HCT116 (cell line): Measurements from ENCODE around the gene ACSBG1. TPM values are rescaled to one million over a fixed set of nuclear protein-coding genes. Genes with fewer than 3 reads are reported as not detected.

Experiments
- ATAC-seq: fragments of 200-7000 bp; cut with Tn5 transposase; 2 replicates; pipeline ENCODE4 v1.9.1; 2020; ENCODE audit warnings: mild to moderate bottlenecking, moderate library complexity
- BruUV-seq: library from RNA; stranded (reverse); fragments of 400-500 nt; replicated peaks from 2 replicates; lab custom pipeline; 2021; lab: Mats Ljungman, UMichigan
- CTCF ChIA-PET: fragments of 300-600 bp; sonication (Branson Sonifier 250); formaldehyde crosslinking; loops from one replicate; lab custom pipeline; 2021; ENCODE audit warnings: antibody characterized with exemption; lab: Charles Lee
- POLR2A ChIA-PET: fragments of 300-600, 350-600 bp; sonication (Branson Sonifier 250); formaldehyde crosslinking; loops from one replicate; lab custom pipeline; 2021; ENCODE audit warnings: antibody characterized with exemption; lab: Charles Lee
- RAD21 ChIA-PET, 2 experiments: fragments of 300-600 bp; sonication (Branson Sonifier 250); formaldehyde crosslinking; loops; one replicate each; lab custom pipeline; 2023; ENCODE audit warnings: low total read pairs in 2 of 2; ENCODE audit not compliant: uncharacterized antibody in 2 of 2, unreplicated experiment in 2 of 2, low non-redundant PET in 1 of 2; lab: Charles Lee
- DNase-seq: peaks from one replicate; pipeline ENCODE4 v3.0.0-alpha.2; 2010; ENCODE audit warnings: low read depth, low spot score
- H2AFZ ChIP-seq: fragments of 200-600 bp; shearing (Covaris generic), sonication (generic); 2 replicates; pipeline ENCODE4 v1.6.1; 2017; ENCODE audit warnings: low read depth, mixed run types, mixed read lengths, antibody characterized with exemption, low read length; ENCODE audit not compliant: poor library complexity, severe bottlenecking
- H3K27ac ChIP-seq: 2 replicates; pipeline ENCODE4 v1.5.1; 2012; ENCODE audit warnings: low read depth, low read length
- H3K27me3 ChIP-seq: fragments of 200-600 bp; sonication (generic); 2 replicates; pipeline ENCODE4 v1.6.1; 2016; ENCODE audit warnings: mixed run types, low read length, mixed read lengths; ENCODE audit not compliant: insufficient read depth
- H3K36me3 ChIP-seq, 2 experiments: fragments of 200-500 bp in 1 of 2; fragments of 200-600 bp in 1 of 2; sonication (Bioruptor generic) in 1 of 2; sonication (generic) in 1 of 2; 2 replicates each; pipeline versions ENCODE4 v1.5.1 to v1.6.1; 2014 to 2016; ENCODE audit warnings: low read length in 2 of 2, inconsistent platforms in 1 of 2, mixed read lengths in 1 of 2, mixed run types in 1 of 2; ENCODE audit not compliant: insufficient read depth in 2 of 2, control insufficient read depth in 1 of 2
- H3K4me1 ChIP-seq, 2 experiments: fragments of 200-600 bp in 1 of 2; sonication (generic) in 1 of 2; 2 replicates each; pipeline versions ENCODE4 v1.5.1 to v1.6.1; 2012 to 2017; ENCODE audit warnings: low read length in 2 of 2, inconsistent platforms in 1 of 2, mild to moderate bottlenecking in 1 of 2, mixed read lengths in 1 of 2, mixed run types in 1 of 2, moderate library complexity in 1 of 2; ENCODE audit not compliant: insufficient read depth in 2 of 2, control insufficient read depth in 1 of 2
- H3K4me2 ChIP-seq: fragments of 200-600 bp; sonication (generic); 2 replicates; pipeline ENCODE4 v1.6.1; 2017; ENCODE audit warnings: mixed run types, low read length, mixed read lengths
- H3K4me3 ChIP-seq, 2 experiments: fragments of 200-600 bp in 1 of 2; sonication (generic) in 1 of 2; replicated peaks in 1 of 2; 2 replicates each; pipeline ENCODE4 v1.5.1; 2011 to 2016; ENCODE audit warnings: low read length in 2 of 2, control low read depth in 1 of 2, low read depth in 1 of 2, mild to moderate bottlenecking in 1 of 2, mixed read lengths in 1 of 2, mixed run types in 1 of 2
- H3K79me2 ChIP-seq: fragments of 200-600 bp; sonication (generic); 2 replicates; pipeline ENCODE4 v1.6.1; 2017; ENCODE audit warnings: mild to moderate bottlenecking, mixed run types, low read length, moderate library complexity, mixed read lengths; ENCODE audit not compliant: insufficient read depth
- H3K9ac ChIP-seq: fragments of 200-600 bp; sonication (generic); 2 replicates; pipeline ENCODE4 v1.6.1; 2016; ENCODE audit warnings: low read length, mixed read lengths
- H3K9me2 ChIP-seq: fragments of 200-600 bp; sonication (generic), shearing (Covaris generic); 2 replicates; pipeline ENCODE4 v1.6.1; 2017; ENCODE audit warnings: mixed run types, mild to moderate bottlenecking, moderate library complexity; ENCODE audit not compliant: insufficient read depth
- H3K9me3 ChIP-seq, 2 experiments: fragments of 200-500 bp in 1 of 2; fragments of 200-600 bp in 1 of 2; sonication (Bioruptor generic) in 1 of 2; sonication (generic) in 1 of 2; 2 replicates each; pipeline ENCODE4 v1.6.1; 2014 to 2017; ENCODE audit warnings: low read length in 2 of 2, mixed read lengths in 2 of 2, inconsistent platforms in 1 of 2, low read depth in 1 of 2, mild to moderate bottlenecking in 1 of 2, mixed run types in 1 of 2, moderate library complexity in 1 of 2; ENCODE audit not compliant: control insufficient read depth in 1 of 2, insufficient read depth in 1 of 2
- H4K20me1 ChIP-seq: fragments of 200-600 bp; sonication (generic), shearing (Covaris generic); 2 replicates; pipeline ENCODE4 v1.6.1; 2017; ENCODE audit warnings: mixed run types, mild to moderate bottlenecking, moderate library complexity; ENCODE audit not compliant: insufficient read depth
- CTCF ChIP-seq, 3 experiments: fragments of 200-600 bp in 1 of 3; sonication (generic) in 1 of 3; IDR thresholded peaks in 2 of 3; conservative IDR thresholded peaks in 1 of 3; 2 replicates each; pipeline ENCODE4 v1.5.1; 2012 to 2017; ENCODE audit warnings: low read depth in 2 of 3, low read length in 2 of 3, antibody characterized with exemption in 1 of 3, borderline replicate concordance in 1 of 3, control low read depth in 1 of 3, mild to moderate bottlenecking in 1 of 3, mixed read lengths in 1 of 3, mixed run types in 1 of 3, moderate library complexity in 1 of 3; ENCODE audit not compliant: insufficient read depth in 1 of 3
- ELF1 ChIP-seq: IDR thresholded peaks from 2 replicates; pipeline ENCODE4 v1.6.1; 2012; ENCODE audit warnings: low read depth, borderline replicate concordance
- EZH2 ChIP-seq: fragments of 200-600 bp; sonication (generic); IDR thresholded peaks from 2 replicates; pipeline ENCODE4 v1.6.1; 2017; ENCODE audit warnings: antibody characterized with exemption, mixed run types
- EZH2phosphoT487 ChIP-seq: fragments of 200-600 bp; IDR thresholded peaks from 2 replicates; pipeline ENCODE4 v1.6.1; 2018; ENCODE audit warnings: antibody characterized with exemption, borderline replicate concordance
- POLR2AphosphoS5 ChIP-seq: IDR thresholded peaks from 2 replicates; pipeline ENCODE4 v1.6.1; 2011; ENCODE audit warnings: mild to moderate bottlenecking, low read depth, low read length, moderate library complexity
- RAD21 ChIP-seq: IDR thresholded peaks from 2 replicates; pipeline ENCODE4 v1.6.1; 2012; ENCODE audit warnings: low read depth, mild to moderate bottlenecking
- REST ChIP-seq: IDR thresholded peaks from 2 replicates; pipeline ENCODE4 v1.6.1; 2012; ENCODE audit warnings: low read depth
- SIN3A ChIP-seq: IDR thresholded peaks from 2 replicates; pipeline ENCODE4 v1.6.1; 2012; ENCODE audit warnings: low read depth
- TCF7L2 ChIP-seq: IDR thresholded peaks from 2 replicates; pipeline ENCODE4 v1.7.0; 2011; ENCODE audit warnings: borderline replicate concordance, inconsistent platforms; ENCODE audit not compliant: insufficient read depth, insufficient read length; ENCODE audit errors: extremely low read depth
- ZBTB33 ChIP-seq: IDR thresholded peaks from 2 replicates; pipeline ENCODE4 v1.6.1; 2011; ENCODE audit warnings: mild to moderate bottlenecking, low read length, moderate library complexity; ENCODE audit not compliant: insufficient replicate concordance; ENCODE audit errors: extremely low read depth
- ZNF274 ChIP-seq: fragments of 200-500 bp; sonication (Bioruptor generic); IDR thresholded peaks from 2 replicates; pipeline ENCODE4 v1.6.1; 2014; ENCODE audit warnings: mild to moderate bottlenecking, low read depth, low read length, inconsistent platforms
- intact Hi-C: fragments of 100-400 bp; cut with micrococcal nuclease; formaldehyde crosslinking; loops from 2 replicates; pipeline ENCODE4 v1.10.0; 2022
- total RNA-seq: library from RNA; stranded (reverse); gene quantifications from one replicate; pipeline ENCODE4 v1.2.1, GENCODE V29; 2021; ENCODE audit not compliant: unreplicated experiment

ACSBG1 gene
- total RNA-seq, 1 experiment from 2014 or later: 0.71 TPM

- no peak overlapping the region for H3K4me3 ChIP-seq
- intact Hi-C loops: no loop called here
- BruUV-seq: no TSS peak
- ChIA-PET POLR2A (no interaction called here), RAD21 (no interaction called here), CTCF (no interaction called here)
- DNase-seq (no peak), ATAC-seq (no peak)
- H3K9me3 ChIP-seq: no peaks in the 10 kb centered on the region
- no peak overlapping the region for H3K9ac ChIP-seq
- H2AFZ ChIP-seq: no peak overlapping the region
- no peak for TF ChIP-seq TCF7L2
- no peak overlapping the region for H3K27ac ChIP-seq
- no peaks in the 10 kb centered on the region for H3K27me3 ChIP-seq
- H3K9me2 ChIP-seq: no peaks in the 10 kb centered on the region
- H3K4me1 ChIP-seq: peaks cover 5 to 11% of the 10 kb centered on the region in 2 experiments
- no peaks in the 10 kb centered on the region for H3K79me2 ChIP-seq
- H3K4me2 ChIP-seq: no peak overlapping the region
- no peaks in the 10 kb centered on the region for H4K20me1 ChIP-seq
- no peaks in the 10 kb centered on the region for H3K36me3 ChIP-seq
Observed at GRCh38 chr15:78259232-78259631, 24.9 kb upstream of the ACSBG1 start.

- H4K20me1 ChIP-seq: no peaks in the 10 kb centered on the region
- no peak overlapping the region for H3K4me3 ChIP-seq
- intact Hi-C loops: no loop called here
- CTCF ChIA-PET: interaction anchor here (1.6 kb wide), 1 partner anchor 16 kb away, joined by 5 read pairs; no protein-coding TSS in a partner anchor
- H2AFZ ChIP-seq: no peak overlapping the region
- no peak overlapping the region for H3K27ac ChIP-seq
- H3K79me2 ChIP-seq: no peaks in the 10 kb centered on the region
- H3K9me3 ChIP-seq: no peaks in the 10 kb centered on the region
- H3K36me3 ChIP-seq: no peaks in the 10 kb centered on the region
- H3K9me2 ChIP-seq: no peaks in the 10 kb centered on the region
- H3K27me3 ChIP-seq: no peaks in the 10 kb centered on the region
- H3K4me2 ChIP-seq: no peak overlapping the region
- H3K9ac ChIP-seq: no peak overlapping the region
- POLR2A ChIA-PET: interaction anchor here (1.7 kb wide), 1 partner anchor 9 kb away, joined by 3 read pairs; no protein-coding TSS in a partner anchor
- DNase-seq (no peak), ATAC-seq (no peak)
- no TSS peak for BruUV-seq
- H3K4me1 ChIP-seq: no peaks in the 10 kb centered on the region; a peak in 1 of 4 replicates
- RAD21 ChIA-PET: no interaction called here
- TF ChIP-seq POLR2AphosphoS5 (no peak), CTCF (IDR thresholded peaks at IDR 0.05 in 2 of 3, conservative IDR thresholded peaks at IDR 0.05 in 1 of 3; ENCODE audit: borderline replicate concordance in 1 of 3, insufficient read depth in 1 of 3, low read depth in 2 of 3, low read length in 2 of 3) (no peak), RAD21 (no peak), EZH2phosphoT487 (no peak), REST (no peak), SIN3A (no peak), TCF7L2 (no peak), ELF1 (no peak), ZNF274 (no peak), EZH2 (no peak), ZBTB33 (no peak)
Observed at GRCh38 chr15:78257681-78258080, 23.3 kb upstream of the ACSBG1 start.
